Ishikawa (cell line): ENCODE data around the gene IRX6.

Source experiments
- CREB1 ChIP-seq: IDR thresholded peaks from 2 replicates; pipeline ENCODE4 v1.6.1; 2012; ENCODE audit warnings: low read depth
- EP300 ChIP-seq: IDR thresholded peaks from 2 replicates; pipeline ENCODE4 v1.6.1; 2012; ENCODE audit warnings: borderline replicate concordance
- NFIC ChIP-seq: IDR thresholded peaks from 2 replicates; pipeline ENCODE4 v1.6.1; 2012
- RAD21 ChIP-seq: IDR thresholded peaks from 2 replicates; pipeline ENCODE4 v1.6.1; 2012; ENCODE audit warnings: low read depth
- YY1 ChIP-seq: IDR thresholded peaks from 2 replicates; pipeline ENCODE4 v1.6.1; 2012; ENCODE audit warnings: low read depth
- TF ChIP-seq, protein P1 (sequence below): IDR thresholded peaks from 2 replicates; pipeline ENCODE4 v1.6.1; 2012

- TF ChIP-seq, protein P1, sequence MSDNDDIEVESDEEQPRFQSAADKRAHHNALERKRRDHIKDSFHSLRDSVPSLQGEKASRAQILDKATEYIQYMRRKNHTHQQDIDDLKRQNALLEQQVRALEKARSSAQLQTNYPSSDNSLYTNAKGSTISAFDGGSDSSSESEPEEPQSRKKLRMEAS = no peak
- TF ChIP-seq NFIC (no peak), YY1 (no peak), RAD21 (no peak), CREB1 (no peak), EP300 (no peak)
Observed at GRCh38 chr16:55284718-55285099, 39.3 kb upstream of the IRX6 start.
